SJSA1 (cell line): ENCODE results near the gene PLPPR1. TPM values are rescaled to one million over a fixed set of nuclear protein-coding genes. Genes with fewer than 3 reads are reported as not detected.

Experiments
- DNase-seq, 2 experiments: peaks; one replicate each; pipeline ENCODE4 v3.0.0-alpha.2; 2015 to 2020; ENCODE audit warnings: low spot score in 2 of 2, low read depth in 1 of 2
- H3K27ac ChIP-seq: fragments of 250-450 bp; sonication (Bioruptor Pico); 2 replicates; pipeline ENCODE4 v1.5.1; 2020; ENCODE audit warnings: mild to moderate bottlenecking, moderate library complexity
- H3K27me3 ChIP-seq: fragments of 250-450 bp; sonication (Bioruptor Pico); replicated peaks from 2 replicates; pipeline ENCODE4 v1.5.1; 2020; ENCODE audit warnings: mild to moderate bottlenecking, moderate library complexity
- H3K36me3 ChIP-seq: fragments of 250-450 bp; sonication (Bioruptor Pico); 2 replicates; pipeline ENCODE4 v1.5.1; 2020; ENCODE audit warnings: mild to moderate bottlenecking
- H3K4me1 ChIP-seq: fragments of 250-450 bp; sonication (Bioruptor Pico); replicated peaks from 2 replicates; pipeline ENCODE4 v1.6.1; 2021; ENCODE audit warnings: mild to moderate bottlenecking
- H3K4me3 ChIP-seq: fragments of 250-450 bp; sonication (Bioruptor Pico); 2 replicates; pipeline ENCODE4 v1.5.1; 2020; ENCODE audit warnings: mild to moderate bottlenecking
- H3K9me3 ChIP-seq: fragments of 250-450 bp; sonication (Bioruptor Pico); replicated peaks from 2 replicates; pipeline ENCODE4 v1.5.1; 2020; ENCODE audit warnings: mild to moderate bottlenecking
- total RNA-seq: library from RNA; depleted of rRNA; stranded (reverse); fragments of >200 nt; shearing (Covaris generic); gene quantifications from 2 replicates; pipeline ENCODE4 v1.2.3, GENCODE V29; 2014

PLPPR1 gene
- total RNA-seq, 1 experiment from 2014 or later = not detected

DNA sequence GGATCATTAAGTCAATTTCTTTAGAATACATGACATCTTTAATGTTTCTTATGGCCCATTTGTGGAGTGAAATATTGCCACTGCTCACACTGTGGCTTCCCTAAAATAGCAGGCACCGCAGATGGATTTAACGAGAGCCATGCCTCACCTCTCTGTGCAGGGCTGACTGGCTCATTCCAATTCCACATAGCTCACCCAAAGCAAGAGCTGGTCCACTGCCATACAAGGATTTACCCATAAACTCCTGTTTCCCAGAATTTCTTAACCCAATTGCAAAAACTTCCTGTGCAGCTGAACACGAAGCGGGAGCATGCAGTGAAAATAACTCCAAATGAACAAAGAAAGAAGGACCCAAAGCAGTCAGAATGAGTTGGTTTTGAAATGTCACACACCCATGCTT is 196.7 kb downstream of the PLPPR1 start:
- no peak for DNase-seq
- Histone ChIP-seq H3K36me3 (no peaks in the 10 kb centered on the region), H3K4me3 (no peak overlapping the region), H3K4me1 (no peaks in the 10 kb centered on the region), H3K27me3 (peaks cover 3% of the 10 kb centered on the region; the same call in 1 of the 2 replicates), H3K9me3 (no peaks in the 10 kb centered on the region), H3K27ac (no peak overlapping the region)

DNA sequence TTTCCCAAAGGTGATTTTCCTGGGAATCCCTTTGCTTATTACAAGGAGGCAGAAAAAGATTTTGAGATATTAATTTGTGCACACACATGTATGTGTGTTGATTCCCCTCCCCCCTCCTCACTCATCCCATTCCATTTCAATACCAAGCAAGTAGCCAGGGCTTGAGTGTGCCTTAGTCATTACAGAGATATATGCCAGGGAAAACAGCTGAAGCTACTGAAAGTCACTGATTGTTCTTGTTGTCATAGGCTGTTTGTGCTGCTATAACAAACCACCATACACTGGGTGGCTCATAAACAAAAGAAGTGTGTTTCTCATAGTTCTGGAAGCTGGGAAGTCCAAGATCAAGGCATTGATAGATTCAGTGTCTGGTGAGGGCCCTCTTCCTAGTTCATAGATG is 197.6 kb downstream of the PLPPR1 start:
- H3K4me1 ChIP-seq = no peaks in the 10 kb centered on the region
- no peak overlapping the region for H3K27ac ChIP-seq
- H3K9me3 ChIP-seq = no peaks in the 10 kb centered on the region
- no peaks in the 10 kb centered on the region for H3K36me3 ChIP-seq
- DNase-seq = no peak
- peaks cover 3% of the 10 kb centered on the region; the same call in 1 of the 2 replicates for H3K27me3 ChIP-seq
- no peak overlapping the region for H3K4me3 ChIP-seq

DNA sequence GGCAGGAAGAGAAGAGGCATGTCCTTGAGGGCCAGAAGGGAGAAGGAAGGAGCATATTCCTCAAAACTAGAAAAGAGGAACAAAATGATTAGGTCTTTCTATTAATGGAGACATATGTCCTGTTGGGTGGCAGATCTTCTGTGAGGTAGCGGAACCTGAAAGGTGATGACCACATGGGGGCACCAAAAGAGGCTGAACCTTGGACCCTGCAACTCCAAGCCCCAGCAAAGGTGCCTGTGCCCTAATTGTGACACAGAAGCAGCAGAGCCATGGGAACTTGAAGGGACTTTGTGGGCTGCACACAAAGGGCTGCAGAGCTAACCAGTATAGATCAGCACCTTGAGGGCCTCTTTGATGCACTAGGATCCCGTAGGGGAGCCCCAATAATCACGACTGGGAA is 198.3 kb downstream of the PLPPR1 start:
- Histone ChIP-seq H3K27me3 (peaks cover 3% of the 10 kb centered on the region; the same call in 1 of the 2 replicates), H3K9me3 (no peaks in the 10 kb centered on the region), H3K36me3 (no peaks in the 10 kb centered on the region), H3K4me1 (no peaks in the 10 kb centered on the region), H3K4me3 (no peak overlapping the region), H3K27ac (no peak overlapping the region)
- DNase-seq = no peak

DNA sequence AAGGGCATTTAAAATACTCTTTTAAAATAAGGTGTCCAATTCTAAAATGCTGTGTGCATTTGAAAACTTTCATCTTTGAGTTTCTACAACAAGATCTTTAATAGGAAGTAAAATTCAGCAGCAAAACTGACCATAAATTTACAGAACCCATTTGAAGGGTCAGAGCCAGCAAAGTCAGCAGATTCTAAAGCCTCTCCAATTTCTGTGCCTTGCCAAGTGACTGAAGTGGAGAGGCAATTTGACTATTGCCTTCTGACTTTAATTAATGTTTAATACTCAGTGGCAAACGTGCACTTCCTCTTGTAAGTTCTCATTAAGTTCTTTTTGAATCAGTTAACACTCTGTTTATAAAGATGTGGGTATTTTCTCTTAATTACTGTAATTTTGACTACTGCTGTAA is 201.1 kb downstream of the PLPPR1 start:
- Histone ChIP-seq H3K4me3 (no peak overlapping the region), H3K4me1 (no peaks in the 10 kb centered on the region), H3K36me3 (no peaks in the 10 kb centered on the region), H3K9me3 (no peaks in the 10 kb centered on the region), H3K27ac (no peak overlapping the region), H3K27me3 (peaks cover 3% of the 10 kb centered on the region; the same call in 1 of the 2 replicates)
- no peak for DNase-seq

DNA sequence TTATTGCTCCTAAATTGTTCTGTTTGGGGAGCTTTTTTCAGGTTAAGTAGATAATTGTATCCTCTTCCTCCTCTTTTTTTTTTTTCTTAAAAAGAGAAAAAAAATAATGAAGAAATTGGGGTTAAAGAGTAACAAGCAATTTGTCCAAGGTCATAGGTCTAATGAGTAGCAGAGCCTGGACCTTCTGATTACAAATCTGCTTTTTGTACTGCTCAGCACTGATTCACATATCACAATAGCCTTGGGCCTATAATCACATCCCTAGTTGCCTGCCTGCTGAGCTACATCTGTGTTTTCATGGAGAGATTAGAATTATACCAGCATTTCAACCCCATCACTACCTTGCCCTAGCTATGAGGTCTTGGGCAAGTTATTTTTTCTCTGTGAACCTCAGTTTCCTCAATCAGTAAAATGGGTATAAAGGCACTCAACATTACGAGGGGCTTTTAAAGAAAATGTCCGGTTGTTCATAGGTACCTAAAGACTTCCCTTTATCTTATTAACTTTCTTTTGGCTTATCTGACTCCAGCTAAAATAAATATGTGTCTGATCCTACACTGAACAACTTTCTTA is 204.0 kb downstream of the PLPPR1 start:
- Histone ChIP-seq H3K27me3 (peaks cover 3% of the 10 kb centered on the region; the same call in 1 of the 2 replicates), H3K4me1 (no peaks in the 10 kb centered on the region), H3K9me3 (no peaks in the 10 kb centered on the region), H3K4me3 (no peak overlapping the region), H3K36me3 (no peaks in the 10 kb centered on the region), H3K27ac (no peak overlapping the region)
- DNase-seq = no peak

DNA sequence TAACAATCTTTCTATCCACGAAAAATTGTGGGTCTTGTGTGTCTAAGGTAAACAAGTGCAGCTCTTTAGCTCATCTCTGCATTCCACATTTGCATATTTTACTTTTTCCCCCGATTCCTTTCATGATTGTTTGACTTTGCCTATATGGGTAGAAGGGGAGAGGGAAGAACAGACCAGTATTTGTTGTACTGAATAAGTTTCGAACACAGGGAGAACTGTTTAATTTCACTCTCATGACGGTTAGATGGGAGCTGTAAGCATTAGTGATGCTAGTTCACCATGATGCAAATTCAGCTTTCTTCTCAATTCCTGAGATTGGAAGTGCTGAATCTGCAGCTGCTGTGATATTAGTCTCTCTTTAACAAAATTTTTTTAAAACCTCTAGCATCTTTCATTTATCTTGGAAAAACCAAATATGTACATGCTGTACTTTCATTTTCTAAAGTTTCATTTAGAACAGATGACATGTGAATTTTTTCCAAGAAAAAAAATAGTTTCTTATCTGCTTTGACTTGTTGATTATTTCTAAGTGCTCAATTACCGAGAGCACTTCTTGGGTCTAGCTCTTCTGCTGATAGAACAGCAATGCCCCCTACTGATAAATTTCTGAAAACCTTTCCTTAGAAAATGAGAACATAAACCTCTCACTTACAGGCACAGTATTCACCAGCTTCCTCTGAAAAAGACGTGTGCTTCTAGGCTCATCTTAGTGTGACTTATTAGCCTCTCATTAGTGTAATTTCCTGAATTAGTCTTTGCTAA is 206.8 kb downstream of the PLPPR1 start:
- no peaks in the 10 kb centered on the region for H3K9me3 ChIP-seq
- no peaks in the 10 kb centered on the region for H3K27me3 ChIP-seq
- no peak overlapping the region for H3K4me3 ChIP-seq
- H3K27ac ChIP-seq = no peak overlapping the region
- no peaks in the 10 kb centered on the region for H3K36me3 ChIP-seq
- no peaks in the 10 kb centered on the region for H3K4me1 ChIP-seq
- no peak for DNase-seq

DNA sequence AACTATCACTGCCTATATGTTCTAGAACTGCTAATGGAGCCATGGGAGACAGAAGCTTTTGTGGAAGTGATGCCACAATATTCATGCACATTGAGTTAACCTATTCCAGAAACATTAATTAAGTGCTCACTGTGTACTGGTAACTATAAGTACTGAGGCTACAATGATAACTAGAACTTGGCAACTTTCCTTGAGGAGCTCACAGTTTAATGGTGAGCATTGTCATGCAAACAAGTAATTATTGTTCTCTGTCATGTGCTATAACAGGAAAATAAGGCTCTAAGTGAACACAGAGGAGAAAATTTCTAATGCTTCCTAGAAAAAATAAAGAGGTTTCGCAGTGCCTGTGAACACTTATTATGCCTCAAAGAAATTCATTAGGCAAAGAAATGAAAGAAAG is 214.1 kb downstream of the PLPPR1 start:
- H3K27ac ChIP-seq = no peak overlapping the region
- no peak for DNase-seq
- no peaks in the 10 kb centered on the region for H3K9me3 ChIP-seq
- no peaks in the 10 kb centered on the region for H3K27me3 ChIP-seq
- H3K4me1 ChIP-seq = no peaks in the 10 kb centered on the region
- H3K36me3 ChIP-seq = no peaks in the 10 kb centered on the region
- H3K4me3 ChIP-seq = no peak overlapping the region

DNA sequence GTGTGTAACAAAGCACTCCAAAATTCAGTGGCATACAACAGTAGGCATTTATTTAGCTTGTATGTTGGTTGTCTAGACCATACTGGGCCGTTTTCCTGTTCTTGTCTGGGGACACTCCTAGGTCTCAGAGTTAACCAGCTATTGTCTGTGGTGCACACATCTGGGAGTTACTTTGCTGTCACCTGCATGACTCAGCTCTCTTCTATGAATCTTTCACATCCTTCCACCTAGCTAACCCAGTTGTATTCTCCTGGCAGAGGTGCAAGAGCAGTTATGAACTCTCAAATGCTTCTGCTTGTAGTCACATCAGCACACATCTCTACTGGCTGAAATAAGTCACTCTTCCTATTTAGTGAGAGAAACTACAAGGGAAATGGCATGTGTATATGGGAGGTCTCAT is 218.2 kb downstream of the PLPPR1 start:
- no peak overlapping the region for H3K4me3 ChIP-seq
- peaks cover 3% of the 10 kb centered on the region; the same call in 1 of the 2 replicates for H3K27me3 ChIP-seq
- no peaks in the 10 kb centered on the region for H3K9me3 ChIP-seq
- no peak for DNase-seq
- H3K27ac ChIP-seq = no peak overlapping the region
- H3K4me1 ChIP-seq = no peaks in the 10 kb centered on the region
- no peaks in the 10 kb centered on the region for H3K36me3 ChIP-seq

DNA sequence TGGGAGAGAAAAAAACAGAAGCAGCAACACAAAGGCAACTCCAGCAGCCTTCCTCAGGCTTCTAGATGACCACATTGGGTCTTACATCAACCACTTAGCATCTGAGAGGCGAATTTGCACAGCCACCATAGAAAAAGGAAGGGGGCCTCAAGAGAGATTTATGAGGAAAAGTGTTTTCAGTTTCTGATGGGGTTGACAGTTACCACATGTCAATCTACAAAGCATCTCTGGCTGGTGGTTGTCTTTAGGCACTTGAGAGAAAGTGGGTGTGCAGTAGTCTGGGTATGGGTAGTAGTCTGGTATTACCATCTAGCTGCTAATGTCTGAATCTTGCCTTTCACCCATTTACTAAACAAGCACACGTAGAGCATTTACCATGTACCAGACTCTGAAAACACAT is 218.8 kb downstream of the PLPPR1 start:
- no peak for DNase-seq
- H3K9me3 ChIP-seq = no peaks in the 10 kb centered on the region
- no peak overlapping the region for H3K4me3 ChIP-seq
- no peaks in the 10 kb centered on the region for H3K36me3 ChIP-seq
- peaks cover 3% of the 10 kb centered on the region; the same call in 1 of the 2 replicates for H3K27me3 ChIP-seq
- H3K4me1 ChIP-seq = no peaks in the 10 kb centered on the region
- H3K27ac ChIP-seq = no peak overlapping the region

DNA sequence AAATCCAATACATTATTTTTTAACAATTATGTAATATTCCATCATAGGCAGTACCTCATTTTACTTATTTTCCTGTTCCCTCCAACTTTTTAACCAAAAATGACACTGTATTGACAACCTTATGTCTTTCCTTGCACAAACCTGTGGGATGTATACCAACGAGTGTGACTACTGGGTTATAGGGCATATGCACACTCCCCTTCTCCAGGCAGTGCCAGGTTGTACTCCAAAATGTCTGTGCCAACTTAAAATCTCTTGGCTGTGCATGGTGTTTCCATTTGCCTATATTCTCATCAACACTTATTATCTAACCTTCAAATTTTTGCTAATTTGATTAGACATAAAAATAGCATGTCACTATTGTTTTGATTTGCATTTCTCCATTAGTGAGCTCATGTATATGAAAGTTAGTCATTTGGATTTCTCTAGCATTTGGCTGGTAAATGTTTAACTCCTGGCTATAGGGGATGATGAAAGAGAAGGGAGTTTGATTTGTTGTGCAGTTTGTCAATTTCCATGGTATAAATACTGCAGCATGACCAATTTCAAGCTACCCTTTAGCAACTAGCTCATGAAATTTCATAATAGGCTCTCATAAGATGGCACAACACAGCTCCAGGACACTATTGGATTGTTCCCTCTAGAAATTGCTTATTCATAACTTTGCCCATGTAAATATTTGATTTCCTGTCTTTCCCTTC is 226.4 kb downstream of the PLPPR1 start:
- H3K36me3 ChIP-seq = no peaks in the 10 kb centered on the region
- H3K27ac ChIP-seq = no peak overlapping the region
- no peaks in the 10 kb centered on the region for H3K4me1 ChIP-seq
- H3K27me3 ChIP-seq = no peaks in the 10 kb centered on the region
- H3K9me3 ChIP-seq = no peaks in the 10 kb centered on the region
- DNase-seq = no peak
- no peak overlapping the region for H3K4me3 ChIP-seq

DNA sequence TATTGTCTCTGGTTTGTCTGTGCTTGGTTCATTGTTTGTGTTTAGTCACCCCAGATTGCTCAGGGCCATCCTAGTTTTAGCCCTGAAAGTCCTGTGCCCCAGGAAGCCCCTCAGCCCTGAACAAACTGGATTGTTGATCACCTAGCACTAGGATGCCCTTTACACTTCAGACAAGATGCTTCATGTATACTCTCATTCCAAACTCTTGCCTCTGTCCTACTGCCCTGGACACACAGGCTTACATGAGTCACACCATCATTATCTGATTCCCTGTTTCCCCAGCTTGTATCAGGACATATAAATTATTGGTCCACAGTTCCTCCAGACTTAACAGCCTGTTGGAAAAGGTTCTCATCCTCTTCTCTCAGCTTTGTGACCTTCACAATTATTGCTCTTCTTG is 236.2 kb downstream of the PLPPR1 start:
- H3K4me3 ChIP-seq = no peak overlapping the region

DNA sequence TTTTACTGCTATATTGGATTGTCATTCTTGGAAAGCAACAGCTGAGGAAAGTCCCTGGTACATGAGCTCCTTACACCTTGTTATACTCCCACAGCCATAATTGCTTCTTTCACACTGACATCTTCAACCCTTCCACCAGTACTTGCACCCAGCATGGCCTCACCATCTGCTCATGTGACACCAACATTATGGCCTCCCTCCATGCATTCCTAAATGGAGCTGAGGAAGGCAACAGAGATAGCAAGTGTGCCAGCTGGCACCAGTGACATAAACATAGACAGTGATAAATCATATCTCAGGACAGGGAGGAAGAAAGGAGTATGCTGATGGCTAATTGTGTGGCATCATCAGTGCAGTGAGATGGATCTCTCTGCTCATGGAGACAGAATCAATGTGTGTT is 236.7 kb downstream of the PLPPR1 start:
- Histone ChIP-seq H3K4me1 (no peaks in the 10 kb centered on the region), H3K4me3 (no peak overlapping the region), H3K9me3 (no peaks in the 10 kb centered on the region), H3K27ac (no peak overlapping the region), H3K27me3 (no peaks in the 10 kb centered on the region), H3K36me3 (no peaks in the 10 kb centered on the region)
- no peak for DNase-seq

More for the DNA sequence above, 236.2 kb downstream of the PLPPR1 start:
- no peaks in the 10 kb centered on the region for H3K4me1 ChIP-seq
- no peaks in the 10 kb centered on the region for H3K36me3 ChIP-seq
- no peaks in the 10 kb centered on the region for H3K9me3 ChIP-seq
- no peak overlapping the region for H3K27ac ChIP-seq
- no peaks in the 10 kb centered on the region for H3K27me3 ChIP-seq
- no peak for DNase-seq

DNA sequence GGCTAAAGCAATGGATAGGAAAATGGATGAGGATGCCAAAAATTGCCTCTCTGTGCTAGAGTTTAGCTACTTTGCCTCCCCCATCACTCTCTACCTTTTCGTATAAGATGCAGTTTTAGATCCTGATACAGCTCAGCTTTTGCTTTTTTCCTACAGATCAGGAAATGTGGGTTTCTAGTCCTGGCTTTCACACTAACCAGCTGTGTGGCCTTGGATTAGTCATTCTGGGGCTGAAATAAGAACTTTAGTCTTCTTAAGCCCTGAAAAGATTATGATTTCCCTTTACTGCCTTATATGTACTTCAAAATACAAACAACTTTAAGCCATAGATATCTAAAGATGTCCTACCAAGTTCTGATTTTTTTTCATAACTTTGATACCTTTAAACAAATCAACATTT is 239.9 kb downstream of the PLPPR1 start:
- no peak overlapping the region for H3K27ac ChIP-seq
- H3K36me3 ChIP-seq = no peaks in the 10 kb centered on the region
- H3K27me3 ChIP-seq = no peaks in the 10 kb centered on the region
- no peaks in the 10 kb centered on the region for H3K4me1 ChIP-seq
- H3K9me3 ChIP-seq = no peaks in the 10 kb centered on the region
- no peak overlapping the region for H3K4me3 ChIP-seq
- no peak for DNase-seq

DNA sequence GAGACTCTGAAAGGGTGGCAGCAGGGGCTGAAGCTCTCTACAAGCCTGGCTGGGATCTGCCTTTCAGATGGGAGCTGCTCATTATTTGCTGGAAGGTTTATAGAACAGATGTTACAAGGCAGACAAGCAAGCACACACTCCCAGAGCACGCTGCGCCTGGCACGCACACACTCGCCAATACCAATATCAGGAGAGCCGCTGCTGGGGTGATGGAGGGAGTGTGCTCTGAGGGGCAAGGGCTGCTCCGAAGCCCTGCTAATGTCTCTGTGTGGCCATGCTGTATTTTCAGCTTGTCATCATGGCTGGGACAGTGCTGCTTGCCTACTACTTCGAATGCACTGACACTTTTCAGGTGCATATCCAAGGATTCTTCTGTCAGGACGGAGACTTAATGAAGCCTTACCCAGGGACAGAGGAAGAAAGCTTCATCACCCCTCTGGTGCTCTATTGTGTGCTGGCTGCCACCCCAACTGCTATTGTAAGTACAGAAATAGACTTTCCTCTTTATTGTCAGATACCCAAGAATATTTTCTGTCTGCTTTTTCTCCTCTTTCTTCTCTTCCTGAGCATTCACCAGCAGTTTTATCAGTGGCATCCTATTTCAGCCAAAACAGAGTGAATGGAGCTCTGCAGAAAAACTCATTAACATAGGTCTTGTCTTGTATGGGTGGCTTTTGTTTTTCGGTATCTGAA is 241.2 kb downstream of the PLPPR1 start:
- no peaks in the 10 kb centered on the region for H3K4me1 ChIP-seq
- DNase-seq = no peak
- no peaks in the 10 kb centered on the region for H3K36me3 ChIP-seq
- no peak overlapping the region for H3K27ac ChIP-seq
- no peaks in the 10 kb centered on the region for H3K9me3 ChIP-seq
- H3K4me3 ChIP-seq = no peak overlapping the region
- no peaks in the 10 kb centered on the region for H3K27me3 ChIP-seq
